ENCODE data around the gene CFAP44. TPM values are rescaled to one million over a fixed set of nuclear protein-coding genes. Genes with fewer than 3 reads are reported as not detected.

Gene CFAP44
- total and polyA plus RNA-seq, 2 of the 4 experiments (the other 2 are of a cell fraction) = 0.90 to 1.7 TPM

DNA sequence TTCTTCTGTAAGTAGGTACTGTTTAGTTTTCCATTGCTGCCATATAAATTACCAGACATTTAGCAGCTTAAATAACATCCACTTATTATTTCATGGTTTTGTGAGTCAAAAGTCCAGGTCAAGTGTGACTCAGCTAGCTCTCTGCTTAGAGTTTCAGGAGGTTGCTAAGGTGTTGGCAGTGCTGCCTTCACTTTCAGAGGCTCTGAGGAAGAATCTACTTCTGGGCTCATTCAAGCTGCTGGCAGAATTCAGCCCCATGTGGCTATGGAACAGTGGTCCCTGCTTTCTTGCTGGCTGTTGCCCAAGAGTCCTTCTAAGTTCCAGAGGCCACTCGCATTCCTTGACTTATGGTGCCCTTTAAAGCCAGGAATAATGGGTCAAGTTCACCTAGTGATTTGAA lies 4.5 kb downstream of the CFAP44 start:
- intact Hi-C loops (cut with micrococcal nuclease) = no loop called here
- dilution Hi-C loops (cut with HindIII; ENCODE audit: low sequenced_read_pairs, unreplicated experiment) = no loop called here
- H2AFZ ChIP-seq (replicated peaks; ENCODE audit: low read length, poor library complexity) = peak overlapping the region; percentile 60
- CTCF ChIA-PET = no interaction called here
- no peak overlapping the region for H2AK9ac ChIP-seq (replicated peaks; ENCODE audit: low read depth, low read length, poor library complexity)
- TF ChIP-seq MAFK (IDR thresholded peaks at IDR 0.05; ENCODE audit: low read depth, low read length) (no peak), BHLHE40 (IDR thresholded peaks at IDR 0.05; ENCODE audit: low read depth, low read length) (no peak), NFE2L2 (IDR thresholded peaks at IDR 0.05; ENCODE audit: low read depth, low read length) (no peak), RCOR1 (IDR thresholded peaks at IDR 0.05; ENCODE audit: insufficient replicate concordance, low read length) (no peak), CEBPB (IDR thresholded peaks at IDR 0.05; ENCODE audit: low read depth, low read length) (no peak), POLR2A (IDR thresholded peaks at IDR 0.05; ENCODE audit: low read depth, low read length) (no peak), SMC3 (IDR thresholded peaks at IDR 0.05; ENCODE audit: low read depth, low read length) (no peak), RAD21 (IDR thresholded peaks at IDR 0.05; ENCODE audit: low read length) (no peak), MXI1 (IDR thresholded peaks at IDR 0.05; ENCODE audit: borderline replicate concordance, low read depth, low read length) (no peak), RFX5 (IDR thresholded peaks at IDR 0.05; ENCODE audit: low read depth, low read length) (no peak)
- TF ChIP-seq, protein P1, sequence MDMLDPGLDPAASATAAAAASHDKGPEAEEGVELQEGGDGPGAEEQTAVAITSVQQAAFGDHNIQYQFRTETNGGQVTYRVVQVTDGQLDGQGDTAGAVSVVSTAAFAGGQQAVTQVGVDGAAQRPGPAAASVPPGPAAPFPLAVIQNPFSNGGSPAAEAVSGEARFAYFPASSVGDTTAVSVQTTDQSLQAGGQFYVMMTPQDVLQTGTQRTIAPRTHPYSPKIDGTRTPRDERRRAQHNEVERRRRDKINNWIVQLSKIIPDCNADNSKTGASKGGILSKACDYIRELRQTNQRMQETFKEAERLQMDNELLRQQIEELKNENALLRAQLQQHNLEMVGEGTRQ (IDR thresholded peaks at IDR 0.05; ENCODE audit: low read depth, low read length) = no peak
- TF ChIP-seq, protein P2, sequence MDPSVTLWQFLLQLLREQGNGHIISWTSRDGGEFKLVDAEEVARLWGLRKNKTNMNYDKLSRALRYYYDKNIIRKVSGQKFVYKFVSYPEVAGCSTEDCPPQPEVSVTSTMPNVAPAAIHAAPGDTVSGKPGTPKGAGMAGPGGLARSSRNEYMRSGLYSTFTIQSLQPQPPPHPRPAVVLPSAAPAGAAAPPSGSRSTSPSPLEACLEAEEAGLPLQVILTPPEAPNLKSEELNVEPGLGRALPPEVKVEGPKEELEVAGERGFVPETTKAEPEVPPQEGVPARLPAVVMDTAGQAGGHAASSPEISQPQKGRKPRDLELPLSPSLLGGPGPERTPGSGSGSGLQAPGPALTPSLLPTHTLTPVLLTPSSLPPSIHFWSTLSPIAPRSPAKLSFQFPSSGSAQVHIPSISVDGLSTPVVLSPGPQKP (IDR thresholded peaks at IDR 0.05; ENCODE audit: borderline replicate concordance, low read depth, low read length) = no peak
- TF ChIP-seq, protein P3, sequence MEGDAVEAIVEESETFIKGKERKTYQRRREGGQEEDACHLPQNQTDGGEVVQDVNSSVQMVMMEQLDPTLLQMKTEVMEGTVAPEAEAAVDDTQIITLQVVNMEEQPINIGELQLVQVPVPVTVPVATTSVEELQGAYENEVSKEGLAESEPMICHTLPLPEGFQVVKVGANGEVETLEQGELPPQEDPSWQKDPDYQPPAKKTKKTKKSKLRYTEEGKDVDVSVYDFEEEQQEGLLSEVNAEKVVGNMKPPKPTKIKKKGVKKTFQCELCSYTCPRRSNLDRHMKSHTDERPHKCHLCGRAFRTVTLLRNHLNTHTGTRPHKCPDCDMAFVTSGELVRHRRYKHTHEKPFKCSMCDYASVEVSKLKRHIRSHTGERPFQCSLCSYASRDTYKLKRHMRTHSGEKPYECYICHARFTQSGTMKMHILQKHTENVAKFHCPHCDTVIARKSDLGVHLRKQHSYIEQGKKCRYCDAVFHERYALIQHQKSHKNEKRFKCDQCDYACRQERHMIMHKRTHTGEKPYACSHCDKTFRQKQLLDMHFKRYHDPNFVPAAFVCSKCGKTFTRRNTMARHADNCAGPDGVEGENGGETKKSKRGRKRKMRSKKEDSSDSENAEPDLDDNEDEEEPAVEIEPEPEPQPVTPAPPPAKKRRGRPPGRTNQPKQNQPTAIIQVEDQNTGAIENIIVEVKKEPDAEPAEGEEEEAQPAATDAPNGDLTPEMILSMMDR (conservative IDR thresholded peaks at IDR 0.05; ENCODE audit: low read depth, low read length) = no peak
- H4K5ac ChIP-seq (ENCODE audit: low read depth, low read length) = no peak overlapping the region
- H3K14ac ChIP-seq (replicated peaks; ENCODE audit: low read depth, low read length) = no peak overlapping the region
- POLR2A ChIA-PET (ENCODE audit: unreplicated experiment) = no interaction called here
- H3K27me3 ChIP-seq (ENCODE audit: control insufficient read depth, insufficient read depth, low read length) = no peaks in the 10 kb centered on the region
- in situ Hi-C loops (cut with MboI; ENCODE audit: low sequenced_read_pairs) = no loop called here
- no peak overlapping the region for H3K27ac ChIP-seq (ENCODE audit: insufficient read depth, low read length)
- H4K8ac ChIP-seq (ENCODE audit: low read depth in 2 of 2, low read length in 2 of 2) = no peak overlapping the region
- H2BK120ac ChIP-seq (ENCODE audit: low read depth, low read length) = no peak overlapping the region
- no peak overlapping the region for H3K4me3 ChIP-seq (ENCODE audit: insufficient read depth, low read depth, low read length)
- no peak overlapping the region for H2BK15ac ChIP-seq (ENCODE audit: low read depth, low read length)
- no peaks in the 10 kb centered on the region for H3K9me1 ChIP-seq (ENCODE audit: insufficient read depth, low read length)
- peak; percentile 86 for DNase-seq
- no peak overlapping the region for H3K56ac ChIP-seq (ENCODE audit: extremely low read depth, insufficient read depth, low read length)
- no peaks in the 10 kb centered on the region for H3K9me3 ChIP-seq (ENCODE audit: control insufficient read depth, insufficient read depth, low read length)
- no peak overlapping the region for H2BK5ac ChIP-seq (ENCODE audit: low read depth, low read length, poor library complexity, severe bottlenecking)
- H4K91ac ChIP-seq (ENCODE audit: insufficient read depth, low read depth, low read length) = no peak overlapping the region
- H3K4me1 ChIP-seq (ENCODE audit: control insufficient read depth, insufficient read depth, low read length) = peaks cover 2% of the 10 kb centered on the region; the same call in 1 of the 2 replicates
- H3K9ac ChIP-seq (ENCODE audit: low read depth, low read length) = no peak overlapping the region
- no TSS peak for BruUV-seq (replicated peaks)
- WGBS, 2 experiments (ENCODE audit: extremely low coverage in 2 of 2, insufficient read length in 1 of 2) = 60% methylated on average over 1 of the region's 1 CpG; no CpG with 5 or more reads in 1 of the 2 experiments
- H3K4ac ChIP-seq (ENCODE audit: low read depth, low read length) = no peak overlapping the region
- no peak overlapping the region for H3K23ac ChIP-seq (ENCODE audit: low read depth, low read length)
- no peak overlapping the region for H2BK20ac ChIP-seq (ENCODE audit: low read depth, low read length)
- H3K4me2 ChIP-seq (ENCODE audit: low read depth, low read length) = no peak overlapping the region
- ATAC-seq (ENCODE audit: low read depth) = peak; percentile 52
- no peak overlapping the region for H2AK5ac ChIP-seq (ENCODE audit: low read depth, low read length)
- no peaks in the 10 kb centered on the region for H3K36me3 ChIP-seq (ENCODE audit: control insufficient read depth, insufficient read depth, low read length)
- no peaks in the 10 kb centered on the region for H3K79me1 ChIP-seq (ENCODE audit: low read depth in 1 of 2, low read length in 2 of 2)
- no peak overlapping the region for H3K18ac ChIP-seq (ENCODE audit: low read depth, low read length)
- H4K20me1 ChIP-seq (ENCODE audit: insufficient read depth, low read length) = no peaks in the 10 kb centered on the region

All from IMR-90 (cell line).